ENCODE data around the gene VPS25.

The VPS25 gene

GRCh38 chr17:42817866-42818265 lies 44.6 kb downstream of the VPS25 start:
- no peak overlapping the region for H3K9ac ChIP-seq (ENCODE audit: low read length)
- peaks cover under 1% of the 10 kb centered on the region for H3K79me2 ChIP-seq (ENCODE audit: control insufficient read depth, insufficient read depth, low read length)
- H3K27ac ChIP-seq (ENCODE audit: low read depth, low read length): no peak overlapping the region
- no peak overlapping the region for H3K56ac ChIP-seq (ENCODE audit: low read length)
- no peak overlapping the region for H3K18ac ChIP-seq (ENCODE audit: low read length)
- no peak overlapping the region for H2BK120ac ChIP-seq (ENCODE audit: low read depth, low read length)
- no peaks in the 10 kb centered on the region for H3K4me1 ChIP-seq (ENCODE audit: control insufficient read depth, low read depth, low read length)
- peaks cover 1% of the 10 kb centered on the region for H3K79me1 ChIP-seq (ENCODE audit: low read length)
- H4K8ac ChIP-seq (ENCODE audit: low read depth, low read length): no peak overlapping the region
- H3K36me3 ChIP-seq (ENCODE audit: control insufficient read depth, insufficient read depth, low read length): peaks cover 6% of the 10 kb centered on the region
- no peak overlapping the region for H3K4me3 ChIP-seq (ENCODE audit: low read length)
- no peak for DNase-seq
- no peak overlapping the region for H2BK15ac ChIP-seq (replicated peaks; ENCODE audit: low read depth)
- no peak overlapping the region for H3K4me2 ChIP-seq (ENCODE audit: low read length)
- no peak overlapping the region for H4K5ac ChIP-seq (ENCODE audit: low read length)
- no peak overlapping the region for H2AK5ac ChIP-seq (ENCODE audit: low read length)
- H3K27me3 ChIP-seq (ENCODE audit: insufficient read depth, low read length, poor library complexity): no peaks in the 10 kb centered on the region
- no peak overlapping the region for H3K23ac ChIP-seq (ENCODE audit: low read length)
- no peak overlapping the region for H2BK5ac ChIP-seq (ENCODE audit: low read length)
- no CpG with 5 or more reads among the region's 1 CpG for WGBS (ENCODE audit: extremely low coverage, insufficient coverage, low lambda C conversion rate)
- no peak overlapping the region for H3K4ac ChIP-seq (ENCODE audit: low read depth, low read length)

DNA sequence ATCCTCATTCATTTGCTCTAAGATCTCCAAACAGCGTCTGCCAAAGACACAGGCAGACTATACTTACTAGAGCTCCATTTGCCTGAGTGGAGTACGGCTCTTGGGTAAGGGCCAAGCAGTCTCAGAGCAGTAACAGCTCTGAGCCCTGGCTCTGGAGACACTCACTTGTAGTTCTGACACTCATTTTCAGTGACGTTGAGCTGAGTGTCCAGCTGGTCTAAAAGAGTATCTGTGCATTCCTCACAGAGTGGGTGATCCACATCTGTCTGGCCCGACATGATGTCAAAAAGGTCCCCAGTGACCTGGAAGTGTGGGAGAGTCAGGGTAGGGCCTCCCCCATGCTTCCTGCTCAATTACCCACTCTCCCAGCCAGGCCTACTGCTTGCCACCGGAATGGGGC lies 45.1 kb downstream of the VPS25 start:
- Histone ChIP-seq H3K36me3 (ENCODE audit: control insufficient read depth, insufficient read depth, low read length) (peaks cover 6% of the 10 kb centered on the region), H3K56ac (ENCODE audit: low read length) (no peak overlapping the region)
- no CpG with 5 or more reads among the region's 5 CpGs for WGBS (ENCODE audit: extremely low coverage, insufficient coverage, low lambda C conversion rate)

DNA sequence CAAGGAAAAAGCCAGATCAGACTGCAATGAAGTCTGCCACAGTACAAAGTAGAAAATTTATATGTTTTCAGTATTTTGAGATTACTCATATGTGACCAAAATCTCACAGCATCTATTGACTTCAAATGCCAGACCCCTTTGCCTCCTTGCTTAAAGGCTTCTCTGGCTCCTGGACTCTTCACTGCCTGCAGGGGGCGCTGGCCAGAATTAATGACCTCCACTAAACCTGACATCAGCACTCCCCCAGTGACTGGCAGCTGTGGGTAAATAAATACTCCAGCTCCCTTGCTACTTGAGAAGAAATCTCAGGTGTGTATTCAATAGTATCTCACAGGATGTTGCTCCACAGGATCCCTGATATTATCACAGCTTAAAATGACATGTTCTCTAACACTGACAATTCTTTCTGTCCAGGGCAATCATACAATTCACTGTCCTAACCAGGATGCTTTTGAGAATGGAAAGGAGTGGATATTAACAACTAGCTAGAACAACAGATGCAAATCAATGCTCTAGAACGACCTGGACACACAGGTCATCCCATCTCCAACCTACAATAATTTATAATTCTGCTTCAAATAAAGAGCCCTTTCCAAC lies 46.8 kb downstream of the VPS25 start:
- H4K8ac ChIP-seq (ENCODE audit: low read depth, low read length): no peak overlapping the region
- no peaks in the 10 kb centered on the region for H3K27me3 ChIP-seq (ENCODE audit: insufficient read depth, low read length, poor library complexity)
- H3K9ac ChIP-seq (ENCODE audit: low read length): no peak overlapping the region
- no peak overlapping the region for H2BK5ac ChIP-seq (ENCODE audit: low read length)
- peaks cover 2% of the 10 kb centered on the region for H3K36me3 ChIP-seq (ENCODE audit: control insufficient read depth, insufficient read depth, low read length)
- H4K5ac ChIP-seq (ENCODE audit: low read length): no peak overlapping the region
- peaks cover 6% of the 10 kb centered on the region for H3K79me1 ChIP-seq (ENCODE audit: low read length)
- H3K79me2 ChIP-seq (ENCODE audit: control insufficient read depth, insufficient read depth, low read length): peaks cover 6% of the 10 kb centered on the region
- H3K18ac ChIP-seq (ENCODE audit: low read length): no peak overlapping the region
- H2BK15ac ChIP-seq (replicated peaks; ENCODE audit: low read depth): no peak overlapping the region
- H3K23ac ChIP-seq (ENCODE audit: low read length): no peak overlapping the region
- H2BK120ac ChIP-seq (ENCODE audit: low read depth, low read length): no peak overlapping the region
- no peak overlapping the region for H3K4me2 ChIP-seq (ENCODE audit: low read length)
- H3K4me1 ChIP-seq (ENCODE audit: control insufficient read depth, low read depth, low read length): no peaks in the 10 kb centered on the region
- DNase-seq: peak; percentile 91
- WGBS (ENCODE audit: extremely low coverage, insufficient coverage, low lambda C conversion rate): no CpG with 5 or more reads among the region's 2 CpGs
- H3K4ac ChIP-seq (ENCODE audit: low read depth, low read length): no peak overlapping the region
- no peak overlapping the region for H3K27ac ChIP-seq (ENCODE audit: low read depth, low read length)
- no peak overlapping the region for H2AK5ac ChIP-seq (ENCODE audit: low read length)
- H3K4me3 ChIP-seq (ENCODE audit: low read length): no peak overlapping the region
- H3K56ac ChIP-seq (ENCODE audit: low read length): no peak overlapping the region

More for the DNA sequence above, 45.1 kb downstream of the VPS25 start:
- H3K9ac ChIP-seq (ENCODE audit: low read length): no peak overlapping the region
- no peak overlapping the region for H3K18ac ChIP-seq (ENCODE audit: low read length)
- H2AK5ac ChIP-seq (ENCODE audit: low read length): no peak overlapping the region
- no peak overlapping the region for H4K5ac ChIP-seq (ENCODE audit: low read length)
- no peaks in the 10 kb centered on the region for H3K27me3 ChIP-seq (ENCODE audit: insufficient read depth, low read length, poor library complexity)
- H2BK15ac ChIP-seq (replicated peaks; ENCODE audit: low read depth): no peak overlapping the region
- no peak overlapping the region for H2BK5ac ChIP-seq (ENCODE audit: low read length)
- H3K79me2 ChIP-seq (ENCODE audit: control insufficient read depth, insufficient read depth, low read length): peaks cover 2% of the 10 kb centered on the region
- no peak overlapping the region for H3K4me2 ChIP-seq (ENCODE audit: low read length)
- no peak overlapping the region for H2BK120ac ChIP-seq (ENCODE audit: low read depth, low read length)
- peaks cover 2% of the 10 kb centered on the region for H3K79me1 ChIP-seq (ENCODE audit: low read length)
- DNase-seq: no peak
- H3K4me3 ChIP-seq (ENCODE audit: low read length): no peak overlapping the region
- H3K4ac ChIP-seq (ENCODE audit: low read depth, low read length): no peak overlapping the region
- no peak overlapping the region for H3K27ac ChIP-seq (ENCODE audit: low read depth, low read length)
- H3K23ac ChIP-seq (ENCODE audit: low read length): no peak overlapping the region
- H4K8ac ChIP-seq (ENCODE audit: low read depth, low read length): no peak overlapping the region
- H3K4me1 ChIP-seq (ENCODE audit: control insufficient read depth, low read depth, low read length): no peaks in the 10 kb centered on the region

GRCh38 chr17:42821176-42821575 lies 47.9 kb downstream of the VPS25 start:
- no peak overlapping the region for H4K8ac ChIP-seq (ENCODE audit: low read depth, low read length)
- H3K36me3 ChIP-seq (ENCODE audit: control insufficient read depth, insufficient read depth, low read length): peaks cover 2% of the 10 kb centered on the region
- WGBS (ENCODE audit: extremely low coverage, insufficient coverage, low lambda C conversion rate): no CpG with 5 or more reads among the region's 7 CpGs

DNA sequence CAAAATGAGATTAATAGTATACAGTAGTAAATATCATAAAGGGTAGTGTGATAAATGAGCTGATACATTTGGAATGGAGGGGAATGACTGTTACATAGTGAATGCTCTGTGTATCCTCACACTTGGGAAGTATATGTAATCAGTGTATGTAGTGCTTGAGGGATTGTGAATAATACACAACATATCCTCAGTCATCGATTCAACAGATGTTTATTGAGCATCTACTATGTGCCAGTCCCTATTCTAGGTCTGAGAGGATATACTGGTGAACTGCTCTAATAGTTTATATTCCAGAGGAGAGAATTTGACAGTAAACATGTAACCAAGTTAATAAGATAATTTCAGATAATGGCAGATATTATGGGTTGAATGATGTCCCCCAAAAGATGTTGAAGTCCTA lies 54.2 kb downstream of the VPS25 start:
- Histone ChIP-seq H3K23ac (ENCODE audit: low read length) (no peak overlapping the region), H3K4ac (ENCODE audit: low read depth, low read length) (no peak overlapping the region)

More at GRCh38 chr17:42821176-42821575, 47.9 kb downstream of the VPS25 start:
- Histone ChIP-seq H3K79me1 (ENCODE audit: low read length) (peaks cover 6% of the 10 kb centered on the region), H3K27me3 (ENCODE audit: insufficient read depth, low read length, poor library complexity) (no peaks in the 10 kb centered on the region), H4K5ac (ENCODE audit: low read length) (no peak overlapping the region), H3K18ac (ENCODE audit: low read length) (no peak overlapping the region), H3K9ac (ENCODE audit: low read length) (no peak overlapping the region), H3K4me1 (ENCODE audit: control insufficient read depth, low read depth, low read length) (no peaks in the 10 kb centered on the region), H3K56ac (ENCODE audit: low read length) (no peak overlapping the region), H2BK120ac (ENCODE audit: low read depth, low read length) (no peak overlapping the region), H2AK5ac (ENCODE audit: low read length) (no peak overlapping the region), H3K23ac (ENCODE audit: low read length) (no peak overlapping the region), H3K4me3 (ENCODE audit: low read length) (no peak overlapping the region), H3K79me2 (ENCODE audit: control insufficient read depth, insufficient read depth, low read length) (peaks cover 6% of the 10 kb centered on the region), H3K27ac (ENCODE audit: low read depth, low read length) (no peak overlapping the region), H2BK5ac (ENCODE audit: low read length) (no peak overlapping the region), H3K4ac (ENCODE audit: low read depth, low read length) (no peak overlapping the region), H3K4me2 (ENCODE audit: low read length) (no peak overlapping the region), H2BK15ac (replicated peaks; ENCODE audit: low read depth) (no peak overlapping the region)
- no peak for DNase-seq

More for the DNA sequence above, 54.2 kb downstream of the VPS25 start:
- peaks cover 6% of the 10 kb centered on the region for H3K79me1 ChIP-seq (ENCODE audit: low read length)
- DNase-seq: no peak
- no peak overlapping the region for H4K8ac ChIP-seq (ENCODE audit: low read depth, low read length)
- no peak overlapping the region for H2BK120ac ChIP-seq (ENCODE audit: low read depth, low read length)
- no peak overlapping the region for H3K56ac ChIP-seq (ENCODE audit: low read length)
- no peak overlapping the region for H3K18ac ChIP-seq (ENCODE audit: low read length)
- no peak overlapping the region for H4K5ac ChIP-seq (ENCODE audit: low read length)
- H3K9ac ChIP-seq (ENCODE audit: low read length): no peak overlapping the region
- H3K4me3 ChIP-seq (ENCODE audit: low read length): no peak overlapping the region
- H3K4me1 ChIP-seq (ENCODE audit: control insufficient read depth, low read depth, low read length): no peaks in the 10 kb centered on the region
- H3K36me3 ChIP-seq (ENCODE audit: control insufficient read depth, insufficient read depth, low read length): no peaks in the 10 kb centered on the region
- H2AK5ac ChIP-seq (ENCODE audit: low read length): no peak overlapping the region
- no peak overlapping the region for H2BK15ac ChIP-seq (replicated peaks; ENCODE audit: low read depth)
- H3K27ac ChIP-seq (ENCODE audit: low read depth, low read length): no peak overlapping the region
- no peak overlapping the region for H2BK5ac ChIP-seq (ENCODE audit: low read length)
- H3K4me2 ChIP-seq (ENCODE audit: low read length): no peak overlapping the region
- H3K27me3 ChIP-seq (ENCODE audit: insufficient read depth, low read length, poor library complexity): no peaks in the 10 kb centered on the region
- peaks cover 6% of the 10 kb centered on the region for H3K79me2 ChIP-seq (ENCODE audit: control insufficient read depth, insufficient read depth, low read length)
- WGBS (ENCODE audit: extremely low coverage, insufficient coverage, low lambda C conversion rate): no CpG with 5 or more reads among the region's 1 CpG

Data from mesendoderm (in vitro differentiated cells).